ENCODE data around the gene KCNQ1.

KCNQ1 gene

GRCh38 chr11:2742611-2743426 is 298.0 kb downstream of the KCNQ1 start:
- no peak for DNase-seq

DNA sequence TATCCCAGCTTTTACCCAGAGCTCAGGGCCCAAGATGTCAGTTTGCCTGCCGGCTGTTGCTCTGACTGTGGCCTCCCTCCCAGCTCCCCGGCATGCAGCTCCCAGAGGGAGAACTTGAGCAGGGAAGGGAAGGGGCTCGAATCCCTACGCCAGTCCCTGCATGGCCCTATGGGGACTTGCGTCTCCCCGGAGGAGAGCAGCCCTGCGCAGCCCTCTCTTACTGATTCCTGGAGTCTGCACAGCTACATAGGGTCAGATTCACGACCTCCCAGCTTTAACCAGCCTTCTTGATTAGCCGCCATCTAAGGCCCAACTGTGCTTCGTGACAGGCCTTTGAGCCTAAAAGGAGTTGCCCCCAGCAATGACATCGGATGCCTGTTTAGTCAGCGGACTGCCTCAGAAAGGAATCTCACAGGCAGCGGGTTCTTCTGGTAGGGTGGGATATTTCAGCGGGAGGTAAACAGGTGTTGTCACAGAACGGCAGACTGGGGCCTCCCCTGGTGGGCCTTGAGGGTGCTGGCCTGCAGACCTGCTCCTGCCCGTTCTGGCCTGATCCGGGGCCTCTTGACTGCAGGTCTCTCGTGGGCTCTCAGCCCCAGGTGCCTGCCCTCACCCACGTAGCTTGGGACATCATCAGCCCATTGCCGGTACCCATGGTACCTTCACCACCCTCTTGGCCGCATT is 298.8 kb downstream of the KCNQ1 start:
- DNase-seq: no peak

GRCh38 chr11:2744166-2744565 is 299.4 kb downstream of the KCNQ1 start:
- no peak for DNase-seq

DNA sequence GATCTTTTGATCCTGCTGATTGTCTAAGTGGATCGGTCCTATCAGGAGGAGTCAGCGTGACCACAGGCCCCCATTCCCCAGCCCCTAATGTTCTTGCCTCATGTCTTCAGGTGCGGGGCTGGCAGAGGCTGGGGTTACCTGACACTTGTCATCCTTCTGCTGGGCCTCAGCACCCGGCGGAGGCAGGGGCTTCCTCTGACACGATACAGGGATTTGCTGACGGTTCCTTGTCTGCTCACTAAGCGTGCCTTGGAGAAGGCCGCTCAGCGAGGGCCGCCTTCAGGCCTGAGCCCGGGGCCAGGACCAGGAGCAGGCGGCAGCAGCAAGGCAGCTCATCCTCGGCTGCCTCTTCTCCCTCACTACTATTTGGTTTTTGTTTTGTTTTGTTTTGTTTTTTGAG is 300.7 kb downstream of the KCNQ1 start:
- DNase-seq: no peak

GRCh38 chr11:2746401-2747247 is 301.8 kb downstream of the KCNQ1 start:
- DNase-seq: no peak

- no peak for DNase-seq
Measured at GRCh38 chr11:2747248-2748027, 302.6 kb downstream of the KCNQ1 start.

DNA sequence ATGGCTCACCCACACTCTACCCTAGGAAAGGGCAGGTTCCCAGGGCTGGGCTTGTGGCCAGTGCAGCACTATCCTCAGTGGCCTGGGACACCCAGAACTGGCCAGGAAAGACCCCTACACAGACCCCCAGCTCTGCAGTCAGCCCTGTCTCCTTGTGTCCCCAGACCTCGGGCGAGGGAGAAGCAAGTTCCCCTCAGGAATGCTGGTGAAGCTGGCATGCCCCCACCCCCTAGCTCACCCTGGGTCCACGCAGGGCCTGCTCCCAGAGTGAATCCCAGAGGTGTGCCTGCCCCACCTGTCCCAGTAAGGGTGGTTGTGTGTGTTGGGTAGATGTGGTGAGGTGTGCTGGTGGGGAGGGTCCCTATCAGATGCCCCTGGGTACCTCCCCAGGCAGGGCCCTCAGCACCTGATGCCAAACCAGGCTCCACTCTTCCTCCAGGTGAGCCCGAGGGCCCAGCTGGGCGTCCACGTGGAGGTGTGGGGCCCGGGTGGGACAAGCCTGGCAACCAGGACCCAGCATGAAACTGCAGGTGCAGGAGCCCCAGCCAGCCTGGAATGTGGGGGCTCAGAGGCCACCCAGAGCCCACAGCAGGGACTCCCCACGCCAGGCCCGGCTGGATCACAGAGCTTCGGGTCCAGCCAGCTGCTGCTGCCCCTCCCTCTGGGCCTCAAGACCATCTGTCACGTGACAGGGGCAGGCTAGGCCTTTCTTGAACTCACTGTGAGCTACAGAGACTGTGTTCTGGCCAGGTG is 303.4 kb downstream of the KCNQ1 start:
- no peak for DNase-seq

DNA sequence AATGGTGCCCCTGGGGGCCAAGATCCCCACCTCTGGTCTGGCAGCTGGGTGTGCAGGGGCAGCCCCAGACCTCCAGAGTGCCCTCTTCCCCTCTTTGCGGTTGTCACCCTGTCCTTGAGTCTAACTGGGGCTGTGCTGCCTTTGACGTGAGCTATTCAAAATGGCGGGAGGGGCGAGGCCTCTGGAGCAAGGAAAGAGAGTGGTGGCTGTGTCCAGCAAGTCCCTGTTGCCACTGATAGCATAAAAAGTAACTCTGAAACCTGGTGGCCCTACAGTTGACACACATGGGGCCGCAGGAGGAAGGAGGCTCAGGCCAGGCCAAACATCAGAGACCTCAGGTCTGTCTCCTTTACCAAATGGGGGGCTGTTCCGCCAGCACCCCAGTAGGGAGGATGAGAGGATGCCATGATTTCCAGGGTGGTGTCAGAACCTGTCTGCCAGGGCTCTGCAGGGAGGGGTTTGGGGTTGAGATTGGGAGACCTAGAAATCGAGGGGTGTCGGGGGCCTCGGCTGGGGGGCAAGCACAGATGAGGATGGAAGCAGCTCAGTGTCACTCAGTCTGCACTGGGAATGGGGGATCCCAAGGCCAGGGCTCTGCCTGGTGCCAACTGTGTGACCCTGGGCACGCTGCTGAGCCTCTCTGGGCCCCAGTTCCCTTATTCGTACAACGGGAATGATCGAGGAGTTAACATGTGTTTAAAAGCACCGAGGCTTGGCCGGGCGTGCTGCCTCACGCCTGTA is 304.2 kb downstream of the KCNQ1 start:
- DNase-seq: no peak

DNA sequence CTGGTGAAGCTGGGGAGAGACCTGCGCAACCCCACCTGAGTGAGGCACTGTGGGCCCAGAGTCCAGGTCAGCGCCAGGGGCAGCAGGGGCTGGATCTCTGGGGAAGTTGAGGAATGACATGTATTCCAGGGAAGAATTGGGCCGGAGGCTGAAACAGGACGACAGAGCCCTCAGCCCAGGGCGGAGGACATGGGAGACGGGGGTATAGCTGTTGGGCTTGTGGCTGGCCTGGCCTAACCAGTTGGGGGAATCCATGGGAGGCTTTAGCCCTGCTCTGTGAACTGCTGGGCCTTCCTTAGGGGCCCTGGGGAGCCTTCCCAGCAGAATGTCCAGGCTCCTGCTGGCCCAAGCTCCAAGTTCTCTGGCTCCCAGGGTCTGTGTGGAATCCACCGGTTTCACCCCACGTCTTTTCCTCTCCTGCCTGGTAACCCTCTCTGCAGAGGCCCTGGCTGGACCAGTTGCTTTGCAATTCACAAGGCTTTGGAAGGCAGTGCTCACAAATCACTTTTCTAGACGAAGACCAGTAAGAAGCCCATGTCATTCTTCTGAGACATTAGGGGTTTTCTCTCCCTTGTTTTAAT is 305.4 kb downstream of the KCNQ1 start:
- DNase-seq: no peak

GRCh38 chr11:2750682-2751522 is 306.1 kb downstream of the KCNQ1 start:
- no peak for DNase-seq

GRCh38 chr11:2751523-2752203 is 306.9 kb downstream of the KCNQ1 start:
- DNase-seq: no peak

DNA sequence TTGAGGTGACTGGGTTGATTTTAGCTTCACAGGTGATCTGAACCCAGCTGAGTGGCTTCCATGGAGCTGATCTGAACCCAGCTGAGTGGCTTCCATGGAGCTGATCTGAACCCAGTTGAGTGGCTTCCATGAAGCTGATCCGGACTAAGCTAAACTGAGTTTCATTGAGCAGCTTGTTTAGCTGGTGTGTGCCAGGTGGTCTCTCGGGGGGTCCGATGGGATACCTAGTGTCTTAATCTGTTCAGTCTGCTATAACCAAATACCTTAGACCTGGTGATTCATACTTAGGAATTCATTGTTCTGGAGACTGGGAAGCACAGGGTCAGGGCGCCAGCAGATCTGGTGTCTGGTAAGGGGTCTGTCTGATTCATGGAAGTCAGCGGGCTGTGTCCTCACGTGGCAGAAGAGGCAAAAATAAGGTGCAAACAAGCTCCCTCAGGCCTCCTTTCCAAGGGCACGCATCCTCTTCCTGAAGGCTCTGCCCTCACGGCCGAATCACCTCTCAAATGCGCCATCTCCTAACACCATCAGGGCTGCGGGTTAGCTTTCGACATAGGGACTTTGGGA is 307.5 kb downstream of the KCNQ1 start:
- DNase-seq: no peak

DNA sequence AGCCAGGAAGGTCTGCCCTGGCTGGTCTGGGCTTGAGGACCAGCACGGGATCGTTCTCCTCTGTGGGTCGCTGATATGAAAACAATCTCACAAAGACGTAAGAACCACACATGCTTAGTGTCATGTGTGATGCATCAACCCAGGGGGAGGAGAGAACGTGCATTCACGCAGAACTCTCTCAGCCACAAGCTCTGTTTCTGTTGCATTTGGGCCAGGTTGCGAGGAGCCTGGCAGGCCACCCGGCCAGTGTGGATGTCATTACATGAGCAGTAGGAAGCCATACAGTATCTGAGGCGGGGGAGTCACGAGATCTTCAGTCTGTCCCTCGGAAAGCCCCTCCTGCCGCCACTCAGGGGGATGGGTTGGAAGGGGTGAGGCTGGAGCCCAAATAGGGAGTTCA is 308.1 kb downstream of the KCNQ1 start:
- no peak for DNase-seq

DNA sequence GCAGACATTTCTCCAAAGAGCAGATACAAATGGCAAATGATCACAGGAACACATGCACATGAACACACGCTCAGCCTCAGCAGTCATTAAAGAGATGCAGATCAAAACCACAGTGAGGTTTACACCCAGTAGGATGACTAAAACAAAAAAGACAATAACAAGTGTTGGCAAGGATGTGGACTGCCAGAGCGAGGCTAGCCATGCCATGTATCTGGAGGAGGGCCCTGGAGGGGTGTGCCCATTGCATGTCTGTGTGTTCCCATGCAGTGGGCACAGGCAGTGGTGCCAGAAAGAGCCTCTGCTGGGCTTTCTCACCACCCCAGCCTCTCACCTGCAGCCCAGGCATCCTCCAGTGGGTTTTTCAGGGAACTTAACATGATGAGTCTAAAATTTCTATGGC is 309.2 kb downstream of the KCNQ1 start:
- DNase-seq: no peak

DNA sequence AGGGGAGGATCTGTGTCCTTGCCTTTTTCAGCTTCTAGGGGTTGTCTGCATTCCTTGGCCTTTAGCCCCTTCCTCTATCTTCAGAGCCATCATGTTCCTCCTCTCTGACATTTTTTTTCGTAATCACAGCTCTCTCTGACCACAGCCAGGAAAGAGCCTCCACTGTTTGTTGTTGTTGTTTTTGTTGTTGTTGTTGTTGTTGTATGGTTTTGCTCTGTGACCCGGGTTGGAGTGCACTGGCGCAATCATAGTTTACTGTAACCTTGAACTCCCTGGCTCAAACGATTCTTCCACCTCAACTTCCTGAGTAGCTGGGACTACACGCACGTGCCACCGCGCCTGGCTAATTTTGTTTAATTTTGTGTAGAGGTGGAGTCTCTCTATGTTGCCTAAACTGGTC is 310.3 kb downstream of the KCNQ1 start:
- DNase-seq: no peak

DNA sequence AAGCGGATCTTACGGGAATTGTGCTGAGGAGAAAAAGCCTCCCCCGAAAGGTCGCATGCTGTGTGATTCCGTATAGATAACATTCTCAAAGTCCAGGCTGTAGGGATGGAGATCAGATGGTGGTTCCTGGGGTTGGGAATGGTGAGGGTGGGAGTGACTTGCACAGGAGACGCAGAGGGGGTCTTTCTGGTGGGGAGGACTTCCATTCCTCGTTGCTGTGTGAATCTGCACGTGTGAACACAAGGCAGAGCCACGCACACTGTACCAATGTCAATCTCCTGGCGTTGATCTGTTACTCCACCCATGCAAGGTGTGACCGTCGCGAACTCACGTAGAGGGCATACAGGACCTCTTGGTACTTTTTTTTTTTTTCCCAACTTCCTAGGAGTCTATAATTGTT is 313.9 kb downstream of the KCNQ1 start:
- DNase-seq: no peak

DNA sequence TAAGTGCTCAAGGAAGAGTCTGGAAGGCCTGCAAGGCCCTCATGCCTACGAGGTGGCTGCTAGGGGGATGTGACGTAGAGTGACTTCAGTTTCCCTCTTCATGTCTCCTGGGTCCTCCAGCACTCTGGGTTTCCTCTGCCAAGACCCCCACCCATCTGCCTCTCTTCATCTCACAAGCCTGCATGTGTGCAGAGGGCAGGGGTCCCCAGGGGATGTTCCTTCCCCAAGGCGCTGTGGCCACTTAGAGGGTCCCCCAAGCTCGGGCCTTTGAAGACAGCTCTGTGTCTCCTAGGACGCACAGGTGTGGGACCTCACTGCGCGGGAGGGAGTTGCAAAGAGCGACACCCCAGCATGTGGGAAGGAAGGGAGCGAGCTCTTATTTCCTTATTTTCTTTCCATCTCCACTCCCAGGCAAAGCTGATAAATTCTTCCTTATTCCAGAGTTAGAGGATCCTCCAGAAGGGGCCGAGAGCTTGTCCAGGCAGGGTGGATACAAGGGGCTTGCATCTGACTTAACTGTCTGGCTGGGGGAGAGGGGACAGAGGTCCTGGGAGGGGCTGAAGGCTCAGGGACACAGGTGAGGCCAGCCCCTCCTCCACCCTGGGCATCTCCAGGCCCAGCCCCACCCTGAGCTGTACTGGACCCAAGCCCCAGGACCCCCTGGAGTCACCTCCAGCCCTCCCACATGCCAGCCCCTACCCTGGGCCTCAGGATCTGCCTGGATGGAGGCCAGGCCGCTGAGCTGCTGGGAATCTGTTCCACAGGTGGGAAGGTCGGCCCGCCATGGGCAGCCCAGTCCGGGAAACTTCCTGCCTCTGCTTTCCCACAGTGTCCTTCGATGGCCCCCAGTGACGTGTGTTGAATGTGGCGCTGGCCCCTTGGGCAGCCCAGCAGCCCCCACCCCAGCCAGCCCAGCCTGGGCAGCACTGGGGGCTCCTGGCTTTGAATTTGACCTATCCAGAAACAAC is 314.7 kb downstream of the KCNQ1 start:
- no peak for DNase-seq

All from amniotic stem cell (primary cell).